MM.1S (cell line): ENCODE data around the gene ACAP2.

Experiments
- DNase-seq: peaks from one replicate; pipeline ENCODE4 v3.0.0-alpha.2; 2015
- H2AFZ ChIP-seq: fragments of 300-600 bp; sonication (generic); 2 replicates; pipeline ENCODE4 v1.6.0; 2016; ENCODE audit warnings: antibody characterized with exemption, low read length
- H3F3A ChIP-seq: fragments of 300-600 bp; sonication (generic); 2 replicates; pipeline ENCODE4 v1.6.1; 2016; ENCODE audit warnings: mild to moderate bottlenecking, antibody characterized with exemption, low read length, moderate library complexity, mixed read lengths; ENCODE audit not compliant: insufficient read depth
- H3K27ac ChIP-seq: fragments of 300-600 bp; sonication (generic); 2 replicates; pipeline ENCODE4 v1.5.1; 2016; ENCODE audit warnings: mild to moderate bottlenecking, low read length
- H3K27me3 ChIP-seq: fragments of 300-600 bp; sonication (generic); replicated peaks from 2 replicates; pipeline ENCODE4 v1.6.0; 2016; ENCODE audit warnings: low read length; ENCODE audit not compliant: insufficient read depth
- H3K36me3 ChIP-seq: fragments of 300-600 bp; sonication (generic); replicated peaks from 2 replicates; pipeline ENCODE4 v1.6.1; 2016; ENCODE audit warnings: mild to moderate bottlenecking, low read length, mixed read lengths; ENCODE audit not compliant: insufficient read depth
- H3K4me1 ChIP-seq: fragments of 300-600 bp; sonication (generic); 2 replicates; pipeline ENCODE4 v1.6.1; 2016; ENCODE audit warnings: low read length, mixed read lengths
- H3K4me2 ChIP-seq: fragments of 300-600 bp; sonication (generic); 2 replicates; pipeline ENCODE4 v1.6.0; 2016; ENCODE audit warnings: low read depth, low read length
- H3K4me3 ChIP-seq: fragments of 300-600 bp; sonication (generic); 2 replicates; pipeline ENCODE4 v1.5.1; 2016; ENCODE audit warnings: low read length, mixed read lengths
- H3K79me2 ChIP-seq: fragments of 300-600 bp; sonication (generic); 2 replicates; pipeline ENCODE4 v1.6.1; 2016; ENCODE audit warnings: mixed run types, low read length, mixed read lengths
- H3K9ac ChIP-seq: fragments of 300-600 bp; sonication (generic); 2 replicates; pipeline ENCODE4 v1.6.1; 2016; ENCODE audit warnings: low read length, mixed read lengths
- H3K9me2 ChIP-seq: fragments of 300-600 bp; sonication (generic); replicated peaks from 2 replicates; pipeline ENCODE4 v1.6.1; 2016; ENCODE audit warnings: mild to moderate bottlenecking, low read length, mixed read lengths; ENCODE audit not compliant: insufficient read depth
- H3K9me3 ChIP-seq: fragments of 300-600 bp; sonication (generic); replicated peaks from 2 replicates; pipeline ENCODE4 v1.6.1; 2016; ENCODE audit warnings: mild to moderate bottlenecking, low read length, mixed read lengths; ENCODE audit not compliant: insufficient read depth
- H4K20me1 ChIP-seq: fragments of 300-600 bp; sonication (generic); 2 replicates; pipeline ENCODE4 v1.6.1; 2016; ENCODE audit warnings: mild to moderate bottlenecking, low read length, moderate library complexity, mixed read lengths; ENCODE audit not compliant: insufficient read depth
- CTCF ChIP-seq: fragments of 300-600 bp; sonication (generic); IDR thresholded peaks from 2 replicates; pipeline ENCODE4 v1.5.1; 2016; ENCODE audit warnings: antibody characterized with exemption, low read length, mixed read lengths
- EZH2 ChIP-seq: fragments of 300-600 bp; sonication (generic); optimal IDR thresholded peaks from 2 replicates; pipeline ENCODE3; 2017; ENCODE audit warnings: low read depth, mild to moderate bottlenecking, antibody characterized with exemption, low read length, mixed read lengths
- EZH2phosphoT487 ChIP-seq: fragments of 300-600 bp; sonication (generic); IDR thresholded peaks from 2 replicates; pipeline ENCODE4 v1.6.1; 2018; ENCODE audit warnings: antibody characterized with exemption, low read length

The ACAP2 gene

GRCh38 chr3:195266428-195266827, 176.4 kb downstream of the ACAP2 start:
- Histone ChIP-seq H3K4me2 (no peak overlapping the region), H3K4me1 (peaks cover 7% of the 10 kb centered on the region), H3K9me2 (no peaks in the 10 kb centered on the region), H3K9me3 (no peaks in the 10 kb centered on the region), H3K9ac (no peak overlapping the region), H3K79me2 (peaks cover 9% of the 10 kb centered on the region), H4K20me1 (no peaks in the 10 kb centered on the region), H2AFZ (no peak overlapping the region), H3K36me3 (no peaks in the 10 kb centered on the region), H3K27ac (no peak overlapping the region), H3K4me3 (no peak overlapping the region), H3F3A (peaks cover 4% of the 10 kb centered on the region; the same call in 1 of the 2 replicates), H3K27me3 (no peaks in the 10 kb centered on the region)
- DNase-seq = no peak
- TF ChIP-seq EZH2 (no peak), EZH2phosphoT487 (no peak), CTCF (no peak)

GRCh38 chr3:195265363-195265976, 177.3 kb downstream of the ACAP2 start:
- Histone ChIP-seq H3K27me3 (no peaks in the 10 kb centered on the region), H3K4me1 (peaks cover 10% of the 10 kb centered on the region), H3K9me2 (no peaks in the 10 kb centered on the region), H3K27ac (no peak overlapping the region), H3K36me3 (no peaks in the 10 kb centered on the region), H3K4me2 (no peak overlapping the region), H3F3A (peaks cover 4% of the 10 kb centered on the region), H3K79me2 (peaks cover 9% of the 10 kb centered on the region), H3K9me3 (no peaks in the 10 kb centered on the region), H3K4me3 (no peak overlapping the region), H3K9ac (no peak overlapping the region), H2AFZ (no peak overlapping the region), H4K20me1 (no peaks in the 10 kb centered on the region)
- no peak for DNase-seq
- TF ChIP-seq EZH2phosphoT487 (no peak), EZH2 (no peak), CTCF (no peak)

GRCh38 chr3:195263925-195264600, 178.8 kb downstream of the ACAP2 start:
- Histone ChIP-seq H3F3A (peaks cover 9% of the 10 kb centered on the region; the same call in 1 of the 2 replicates), H3K4me2 (no peak overlapping the region), H3K9me2 (no peaks in the 10 kb centered on the region), H3K27ac (no peak overlapping the region), H3K79me2 (no peaks in the 10 kb centered on the region; the same call in 1 of the 2 replicates), H4K20me1 (no peaks in the 10 kb centered on the region), H3K4me1 (peaks cover 8% of the 10 kb centered on the region), H2AFZ (no peak overlapping the region), H3K4me3 (no peak overlapping the region), H3K9ac (no peak overlapping the region), H3K36me3 (no peaks in the 10 kb centered on the region), H3K9me3 (no peaks in the 10 kb centered on the region), H3K27me3 (no peaks in the 10 kb centered on the region)
- DNase-seq = no peak
- no peak for TF ChIP-seq EZH2phosphoT487
- no peak for TF ChIP-seq CTCF
- no peak for TF ChIP-seq EZH2
